NT2/D1 (cell line): ENCODE measurements around the gene ITLN2.
"Not testable (repeated sequence)": the region's sequence is repeated elsewhere in the genome, so short reads cannot be mapped to it uniquely, and the experiment has no call there.

Experiments used
- DNase-seq: peaks from one replicate; pipeline ENCODE4 v3.0.0-alpha.2; 2011; ENCODE audit warnings: low read depth, low spot score
- H3K27me3 ChIP-seq: 2 replicates; pipeline ENCODE4 v1.6.0; 2011; ENCODE audit warnings: mild to moderate bottlenecking; ENCODE audit not compliant: insufficient read length, insufficient read depth
- H3K36me3 ChIP-seq: 2 replicates; pipeline ENCODE4 v1.6.1; 2011; ENCODE audit warnings: mild to moderate bottlenecking, low read length, mixed read lengths; ENCODE audit not compliant: insufficient read depth, insufficient read length
- H3K4me1 ChIP-seq: 2 replicates; pipeline ENCODE4 v1.5.1; 2011; ENCODE audit not compliant: insufficient read depth, insufficient read length
- H3K4me3 ChIP-seq: 2 replicates; pipeline ENCODE4 v1.5.1; 2011; ENCODE audit warnings: low read depth; ENCODE audit not compliant: insufficient read length
- H3K9ac ChIP-seq: 2 replicates; pipeline ENCODE4 v1.6.0; 2011; ENCODE audit warnings: low read depth; ENCODE audit not compliant: insufficient read length
- H3K9me3 ChIP-seq: 2 replicates; pipeline ENCODE4 v1.5.1; 2011; ENCODE audit warnings: mild to moderate bottlenecking, low read length; ENCODE audit not compliant: insufficient read depth
- SUZ12 ChIP-seq: IDR thresholded peaks from 2 replicates; pipeline ENCODE4 v1.6.1; 2011; ENCODE audit not compliant: insufficient read length, insufficient read depth; ENCODE audit errors: extremely low read depth
- YY1 ChIP-seq: IDR thresholded peaks from 2 replicates; pipeline ENCODE4 v1.6.1; 2011; ENCODE audit not compliant: insufficient read length, insufficient read depth
- ZNF274 ChIP-seq: IDR thresholded peaks from 2 replicates; pipeline ENCODE4 v1.6.1; 2011; ENCODE audit warnings: mild to moderate bottlenecking, low read depth, low read length

The ITLN2 gene

DNA sequence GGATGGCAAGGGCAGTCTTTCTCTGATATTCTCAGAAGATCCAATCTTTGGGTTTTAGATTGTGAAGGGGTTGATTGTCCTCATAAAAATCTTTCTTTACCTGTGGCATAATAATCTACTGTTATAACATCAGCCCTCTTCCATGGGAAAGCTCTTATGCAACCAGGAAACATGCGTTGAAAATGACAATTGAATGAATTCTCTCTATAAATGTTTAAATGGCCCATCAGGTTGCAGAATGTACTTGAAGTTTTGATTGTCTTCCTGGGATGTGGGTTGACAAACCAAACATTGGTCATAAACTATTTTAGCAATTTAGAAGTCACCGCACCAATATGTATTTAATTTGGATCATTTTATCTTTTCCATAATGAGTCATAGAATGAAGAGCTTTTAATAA lies 37.9 kb downstream of the ITLN2 start:
- TF ChIP-seq YY1 (no peak), ZNF274 (no peak), SUZ12 (no peak)
- Histone ChIP-seq H3K27me3 (no peaks in the 10 kb centered on the region), H3K9me3 (peaks cover 28% of the 10 kb centered on the region; the same call in 1 of the 2 replicates), H3K4me3 (no peak overlapping the region), H3K36me3 (no peaks in the 10 kb centered on the region), H3K4me1 (no peaks in the 10 kb centered on the region), H3K9ac (no peak overlapping the region)
- no peak for DNase-seq

DNA sequence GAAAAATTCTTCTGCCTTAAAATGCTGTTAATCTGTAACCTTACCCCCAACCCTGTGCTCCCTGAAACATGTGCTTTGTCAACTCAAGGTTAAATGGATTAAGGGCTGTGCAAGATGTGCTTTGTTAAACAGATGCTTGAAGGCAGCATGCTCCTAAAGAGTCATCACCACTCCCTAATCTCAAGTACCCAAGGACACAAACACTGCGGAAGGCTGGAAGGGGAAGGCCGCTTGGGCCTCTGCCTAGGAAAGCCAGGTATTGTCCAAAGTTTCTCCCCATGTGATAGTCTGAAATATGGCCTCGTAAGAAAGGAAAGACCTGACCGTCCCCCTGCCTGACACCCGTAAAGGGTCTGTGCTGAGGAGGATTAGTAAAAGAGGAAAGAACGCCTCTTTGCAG lies 41.4 kb downstream of the ITLN2 start:
- H3K9me3 ChIP-seq, H3K27me3 ChIP-seq, DNase-seq, H3K36me3 ChIP-seq, H3K4me3 ChIP-seq, H3K9ac ChIP-seq, H3K4me1 ChIP-seq: not testable (repeated sequence)

DNA sequence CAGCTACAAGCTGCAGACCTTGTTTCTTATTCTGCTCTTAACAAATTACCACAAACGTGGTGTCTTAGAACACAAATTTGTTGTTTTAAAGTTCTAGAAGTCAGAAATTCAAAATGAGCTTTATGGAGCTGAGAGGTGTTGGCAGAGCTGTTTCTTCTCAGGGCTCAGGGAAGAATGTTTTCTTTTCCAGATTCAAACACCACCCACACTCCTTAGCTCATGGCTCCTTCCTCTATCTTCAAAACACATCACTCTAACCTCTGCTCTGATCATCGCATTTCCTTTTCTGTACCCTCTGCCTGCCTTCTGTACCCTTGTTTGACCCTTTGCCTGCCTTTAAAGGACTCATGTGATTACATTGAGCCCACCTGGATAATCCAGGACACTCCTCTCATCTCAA lies 42.7 kb downstream of the ITLN2 start:
- TF ChIP-seq SUZ12 (no peak), ZNF274 (no peak), YY1 (no peak)
- no peaks in the 10 kb centered on the region for H3K4me1 ChIP-seq

DNA sequence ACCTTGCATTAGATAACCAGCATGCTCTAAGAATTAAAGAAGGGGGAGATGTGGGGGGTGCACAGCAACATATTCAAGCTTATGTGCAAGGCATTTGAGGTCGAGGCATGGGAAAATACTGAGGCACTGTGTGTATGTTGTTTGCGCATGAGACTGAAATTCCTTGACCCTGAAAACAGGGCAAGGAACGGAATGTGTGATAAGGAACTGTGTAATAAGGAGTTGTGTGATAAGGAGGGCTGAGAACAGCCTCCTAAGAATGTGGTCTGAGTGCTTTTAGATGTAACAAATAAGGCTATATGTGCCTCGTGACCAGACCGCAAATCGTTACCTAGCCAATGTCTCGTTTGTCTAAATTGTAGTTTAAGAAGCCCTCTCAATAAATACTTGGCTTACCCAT lies 43.2 kb downstream of the ITLN2 start:
- peaks cover 9% of the 10 kb centered on the region; the same call in 1 of the 2 replicates for H3K9me3 ChIP-seq
- no peaks in the 10 kb centered on the region for H3K36me3 ChIP-seq
- H3K9ac ChIP-seq, result no peak overlapping the region
- no peak for DNase-seq
- no peaks in the 10 kb centered on the region for H3K27me3 ChIP-seq
- H3K4me1 ChIP-seq, result no peaks in the 10 kb centered on the region
- no peak overlapping the region for H3K4me3 ChIP-seq
- TF ChIP-seq ZNF274, result no peak
- no peak for TF ChIP-seq YY1
- TF ChIP-seq SUZ12, result no peak

More for the DNA sequence above, 42.7 kb downstream of the ITLN2 start:
- DNase-seq, result no peak
- H3K4me3 ChIP-seq, result no peak overlapping the region
- H3K36me3 ChIP-seq, result no peaks in the 10 kb centered on the region
- H3K9ac ChIP-seq, result no peak overlapping the region
- H3K9me3 ChIP-seq, result peaks cover 9% of the 10 kb centered on the region; the same call in 1 of the 2 replicates
- H3K27me3 ChIP-seq, result no peaks in the 10 kb centered on the region

DNA sequence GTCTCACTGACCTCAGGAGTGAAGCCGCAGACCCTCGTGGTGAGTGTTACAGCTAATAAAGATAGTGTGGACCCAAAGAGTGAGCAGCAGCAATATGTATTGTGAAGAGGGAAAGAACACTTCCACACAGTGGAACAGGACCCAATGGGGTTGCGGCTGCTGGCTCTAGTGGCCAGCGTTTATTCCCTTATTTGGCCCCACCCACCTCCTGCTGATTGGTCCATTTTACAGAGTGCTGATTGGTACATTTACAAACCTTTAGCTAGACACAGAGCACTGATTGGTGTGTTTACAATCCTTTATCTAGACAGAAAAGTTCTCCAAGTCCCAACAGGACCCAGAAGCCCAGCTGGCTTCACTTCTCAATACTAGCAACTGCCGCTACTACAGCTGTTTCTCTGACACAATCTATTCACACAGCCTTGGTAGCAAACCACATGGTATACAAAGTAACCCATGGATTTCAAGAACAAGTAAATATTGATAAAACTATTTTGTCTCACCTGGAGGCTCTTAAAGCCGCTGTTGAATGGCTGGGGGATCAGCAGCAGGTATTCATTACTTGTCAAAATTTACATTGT lies 44.3 kb downstream of the ITLN2 start:
- no peaks in the 10 kb centered on the region for H3K27me3 ChIP-seq
- H3K4me1 ChIP-seq, result no peaks in the 10 kb centered on the region
- no peak overlapping the region for H3K9ac ChIP-seq
- no peak for TF ChIP-seq YY1
- TF ChIP-seq SUZ12, result no peak
- TF ChIP-seq ZNF274, result no peak
- H3K4me3 ChIP-seq, result no peak overlapping the region
- no peak for DNase-seq
- H3K9me3 ChIP-seq, result peaks cover 9% of the 10 kb centered on the region; the same call in 1 of the 2 replicates
- H3K36me3 ChIP-seq, result no peaks in the 10 kb centered on the region

DNA sequence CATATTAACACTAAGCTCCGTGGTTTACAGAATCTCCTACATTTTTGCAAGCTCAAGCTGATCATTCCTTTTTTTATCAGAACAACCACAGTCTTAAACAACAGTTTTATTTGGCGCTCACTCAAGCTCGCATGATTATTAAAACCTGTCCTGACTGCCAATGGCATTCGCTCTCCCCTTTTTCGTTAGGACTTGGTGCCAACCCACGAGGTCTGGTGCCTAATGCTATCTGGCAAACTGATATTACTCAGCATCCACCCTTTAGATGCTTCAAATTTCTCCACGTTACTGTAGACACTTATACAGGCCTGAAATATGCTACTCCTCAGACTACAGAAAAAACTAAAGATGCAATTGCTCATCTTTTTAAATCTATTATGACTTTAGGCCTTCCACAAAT lies 46.6 kb downstream of the ITLN2 start:
- H3K27me3 ChIP-seq, result no peaks in the 10 kb centered on the region
- no peak overlapping the region for H3K9ac ChIP-seq
- DNase-seq, result no peak
- H3K36me3 ChIP-seq, result no peaks in the 10 kb centered on the region
- peaks cover 9% of the 10 kb centered on the region; the same call in 1 of the 2 replicates for H3K9me3 ChIP-seq
- H3K4me3 ChIP-seq, result no peak overlapping the region
- no peaks in the 10 kb centered on the region for H3K4me1 ChIP-seq
- no peak for TF ChIP-seq ZNF274
- no peak for TF ChIP-seq SUZ12
- no peak for TF ChIP-seq YY1

DNA sequence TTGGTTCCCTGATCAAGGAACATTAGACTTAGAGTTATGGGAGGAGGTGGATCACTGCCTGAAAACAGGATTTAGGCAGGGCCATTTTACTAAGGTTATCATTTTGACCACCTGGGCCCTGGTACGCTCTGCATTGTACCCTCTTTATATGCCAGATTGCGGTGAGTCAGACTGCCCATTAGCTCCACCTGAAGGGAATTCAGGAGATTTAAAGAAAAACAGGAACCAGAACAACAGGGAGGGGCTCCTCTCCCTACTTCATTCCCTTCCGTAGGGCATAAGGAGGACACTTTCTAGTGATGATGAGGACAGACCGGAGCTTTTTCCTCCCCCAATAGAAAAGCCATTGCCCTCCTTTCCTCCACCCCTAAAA lies 49.0 kb downstream of the ITLN2 start:
- TF ChIP-seq SUZ12, result no peak
- no peak for TF ChIP-seq YY1
- no peak for TF ChIP-seq ZNF274
- no peak overlapping the region for H3K9ac ChIP-seq
- no peaks in the 10 kb centered on the region for H3K36me3 ChIP-seq
- H3K9me3 ChIP-seq, result peaks cover 9% of the 10 kb centered on the region; the same call in 1 of the 2 replicates
- no peak overlapping the region for H3K4me3 ChIP-seq
- DNase-seq, result no peak
- H3K27me3 ChIP-seq, result no peaks in the 10 kb centered on the region
- no peaks in the 10 kb centered on the region for H3K4me1 ChIP-seq

DNA sequence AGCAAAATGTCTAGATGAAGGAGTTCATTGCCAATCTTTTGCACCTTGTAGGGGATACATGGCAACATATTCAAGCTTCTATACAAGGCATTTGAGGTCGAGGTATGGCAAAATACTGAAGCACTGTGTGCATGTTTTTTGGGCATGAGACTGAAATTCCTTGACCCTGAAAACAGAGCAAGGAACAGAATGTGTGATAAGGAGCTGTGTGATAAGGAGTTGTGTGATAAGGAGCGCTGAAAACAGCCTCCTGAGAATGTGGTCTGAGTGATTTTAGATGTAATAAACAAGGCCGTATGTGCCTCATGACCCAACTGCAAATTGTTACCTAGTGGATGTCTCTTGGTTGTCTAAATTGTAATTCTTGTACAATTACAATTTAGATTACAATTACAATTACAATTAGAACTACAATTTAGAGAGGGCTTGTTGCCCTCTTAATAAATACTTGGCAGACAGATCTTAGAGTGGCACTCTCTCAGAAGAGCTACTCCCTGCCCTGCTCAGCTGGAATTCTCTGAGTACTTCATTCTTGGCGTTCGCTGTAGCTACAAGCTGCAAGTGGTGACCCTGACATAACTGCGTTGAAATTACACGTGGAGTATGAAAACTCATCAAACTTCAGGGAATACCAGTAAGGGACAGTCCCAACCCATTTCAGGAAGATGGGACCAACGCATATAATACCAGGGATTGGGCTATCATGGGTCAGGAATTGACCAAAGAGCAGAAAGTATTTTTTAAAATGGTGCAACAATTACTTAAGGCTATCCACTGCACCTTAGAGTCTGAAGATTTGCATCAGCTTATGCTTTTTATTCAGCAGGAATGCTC lies 49.6 kb downstream of the ITLN2 start:
- no peaks in the 10 kb centered on the region for H3K27me3 ChIP-seq
- no peak for DNase-seq
- H3K9me3 ChIP-seq, result peaks cover 3% of the 10 kb centered on the region; the same call in 1 of the 2 replicates
- no peak overlapping the region for H3K4me3 ChIP-seq
- no peak overlapping the region for H3K9ac ChIP-seq
- no peaks in the 10 kb centered on the region for H3K36me3 ChIP-seq
- TF ChIP-seq YY1, result no peak
- TF ChIP-seq SUZ12, result no peak
- no peak for TF ChIP-seq ZNF274
- H3K4me1 ChIP-seq, result no peaks in the 10 kb centered on the region

DNA sequence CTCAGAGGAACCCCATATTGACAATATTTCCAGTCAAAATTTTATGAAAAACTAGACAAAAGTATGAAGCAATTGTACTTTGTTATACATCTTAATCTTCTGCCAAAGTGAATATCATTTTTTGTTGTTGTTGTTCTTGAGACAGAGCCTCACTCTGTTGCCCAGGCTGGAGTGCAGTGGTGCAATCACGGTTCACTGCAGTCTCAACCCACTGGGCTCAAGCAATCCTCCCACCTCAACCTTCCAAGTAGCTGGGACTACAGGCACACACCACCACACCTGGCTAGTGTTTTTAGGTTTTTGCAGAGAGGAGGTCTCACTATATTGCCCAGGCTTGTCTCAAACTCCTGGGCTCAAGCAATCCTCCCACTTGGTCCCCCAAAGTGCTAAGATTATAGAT lies 52.4 kb downstream of the ITLN2 start:
- not testable (repeated sequence) for DNase-seq, H3K9ac ChIP-seq, H3K4me1 ChIP-seq, H3K4me3 ChIP-seq, H3K9me3 ChIP-seq, H3K36me3 ChIP-seq, H3K27me3 ChIP-seq
